Trophoblast cell (in vitro differentiated cells and primary cell): Measurements from ENCODE around the gene CLTCL1.

Experiments
- DNase-seq, 2 donors: peaks; one replicate each; pipeline ENCODE4 v3.0.0-alpha.2; 2016
- H2AFZ ChIP-seq: 2 replicates; pipeline ENCODE4 v1.6.1; 2013; ENCODE audit warnings: low read length, moderate library complexity, mild to moderate bottlenecking; ENCODE audit not compliant: insufficient read depth, poor library complexity
- H2AK5ac ChIP-seq: 2 replicates; pipeline ENCODE4 v1.6.1; 2013; ENCODE audit warnings: mild to moderate bottlenecking, low read length
- H2BK120ac ChIP-seq: 2 replicates; pipeline ENCODE4 v1.6.1; 2013; ENCODE audit warnings: low read length, mild to moderate bottlenecking, moderate library complexity; ENCODE audit not compliant: insufficient read depth, poor library complexity
- H2BK12ac ChIP-seq: 2 replicates; pipeline ENCODE4 v1.6.1; 2013; ENCODE audit warnings: mild to moderate bottlenecking, low read length, moderate library complexity
- H2BK5ac ChIP-seq: 2 replicates; pipeline ENCODE4 v1.6.1; 2013; ENCODE audit warnings: low read length, low read depth, moderate library complexity, mild to moderate bottlenecking; ENCODE audit not compliant: poor library complexity
- H3K14ac ChIP-seq: 2 replicates; pipeline ENCODE4 v1.6.1; 2013; ENCODE audit warnings: mild to moderate bottlenecking, low read length
- H3K18ac ChIP-seq: 2 replicates; pipeline ENCODE4 v1.6.1; 2013; ENCODE audit warnings: mild to moderate bottlenecking, low read length
- H3K23ac ChIP-seq: 2 replicates; pipeline ENCODE4 v1.6.1; 2013; ENCODE audit warnings: low read length
- H3K27ac ChIP-seq: 2 replicates; pipeline ENCODE4 v1.5.1; 2013; ENCODE audit warnings: low read depth, mild to moderate bottlenecking, inconsistent platforms, low read length, moderate library complexity
- H3K27me3 ChIP-seq: 2 replicates; pipeline ENCODE4 v1.6.1; 2013; ENCODE audit warnings: inconsistent platforms, mild to moderate bottlenecking, low read length, moderate library complexity; ENCODE audit not compliant: insufficient read depth
- H3K36me3 ChIP-seq, 2 experiments: 1 replicate in 1 of 2; 2 replicates in 1 of 2; pipeline ENCODE4 v1.6.1; 2013; ENCODE audit warnings: low read length in 2 of 2, mild to moderate bottlenecking in 2 of 2, moderate library complexity in 1 of 2; ENCODE audit not compliant: insufficient read depth in 2 of 2, control insufficient read depth in 1 of 2
- H3K4ac ChIP-seq: 2 replicates; pipeline ENCODE4 v1.6.1; 2013; ENCODE audit warnings: low read depth, mild to moderate bottlenecking, low read length, moderate library complexity
- H3K4me1 ChIP-seq, 2 experiments: 1 replicate in 1 of 2; 2 replicates in 1 of 2; pipeline ENCODE4 v1.6.1; 2013; ENCODE audit warnings: low read length in 2 of 2, mild to moderate bottlenecking in 2 of 2, moderate library complexity in 1 of 2; ENCODE audit not compliant: insufficient read depth in 2 of 2, control insufficient read depth in 1 of 2
- H3K4me2 ChIP-seq: 2 replicates; pipeline ENCODE4 v1.6.1; 2013; ENCODE audit warnings: inconsistent platforms, mild to moderate bottlenecking, low read length, moderate library complexity
- H3K4me3 ChIP-seq: 2 replicates; pipeline ENCODE4 v1.5.1; 2013; ENCODE audit warnings: mild to moderate bottlenecking, low read depth, low read length, inconsistent platforms
- H3K79me1 ChIP-seq: one replicate; pipeline ENCODE4 v1.6.1; 2013; ENCODE audit warnings: low read length
- H3K79me2 ChIP-seq: 2 replicates; pipeline ENCODE4 v1.6.1; 2013; ENCODE audit warnings: low read length, mild to moderate bottlenecking; ENCODE audit not compliant: control insufficient read depth, insufficient read depth, poor library complexity
- H3K9ac ChIP-seq: 2 replicates; pipeline ENCODE4 v1.6.1; 2013; ENCODE audit warnings: mild to moderate bottlenecking, low read length
- H3K9me3 ChIP-seq: 2 replicates; pipeline ENCODE4 v1.6.1; 2013; ENCODE audit warnings: low read depth, mild to moderate bottlenecking, control low read depth, inconsistent platforms, low read length; ENCODE audit not compliant: insufficient read depth
- H4K12ac ChIP-seq: 2 replicates; pipeline ENCODE4 v1.6.1; 2013; ENCODE audit warnings: low read depth, mild to moderate bottlenecking, low read length, moderate library complexity
- H4K8ac ChIP-seq: 2 replicates; pipeline ENCODE4 v1.6.1; 2013; ENCODE audit warnings: low read depth, mild to moderate bottlenecking, low read length, moderate library complexity
- H4K91ac ChIP-seq: one replicate; pipeline ENCODE4 v1.6.1; 2013; ENCODE audit warnings: low read depth, mild to moderate bottlenecking, low read length, moderate library complexity
- WGBS: extraction: QIAGEN DNeasy Blood & Tissue Kit; methylation state at CpG from one replicate; pipeline ENCODE4 v1.1.7; 2013; ENCODE audit warnings: missing lambda C conversion rate; ENCODE audit not compliant: insufficient read length, insufficient coverage; ENCODE audit errors: extremely low coverage; 5-methylcytosine and 5-hydroxymethylcytosine counted together

Gene CLTCL1

DNA sequence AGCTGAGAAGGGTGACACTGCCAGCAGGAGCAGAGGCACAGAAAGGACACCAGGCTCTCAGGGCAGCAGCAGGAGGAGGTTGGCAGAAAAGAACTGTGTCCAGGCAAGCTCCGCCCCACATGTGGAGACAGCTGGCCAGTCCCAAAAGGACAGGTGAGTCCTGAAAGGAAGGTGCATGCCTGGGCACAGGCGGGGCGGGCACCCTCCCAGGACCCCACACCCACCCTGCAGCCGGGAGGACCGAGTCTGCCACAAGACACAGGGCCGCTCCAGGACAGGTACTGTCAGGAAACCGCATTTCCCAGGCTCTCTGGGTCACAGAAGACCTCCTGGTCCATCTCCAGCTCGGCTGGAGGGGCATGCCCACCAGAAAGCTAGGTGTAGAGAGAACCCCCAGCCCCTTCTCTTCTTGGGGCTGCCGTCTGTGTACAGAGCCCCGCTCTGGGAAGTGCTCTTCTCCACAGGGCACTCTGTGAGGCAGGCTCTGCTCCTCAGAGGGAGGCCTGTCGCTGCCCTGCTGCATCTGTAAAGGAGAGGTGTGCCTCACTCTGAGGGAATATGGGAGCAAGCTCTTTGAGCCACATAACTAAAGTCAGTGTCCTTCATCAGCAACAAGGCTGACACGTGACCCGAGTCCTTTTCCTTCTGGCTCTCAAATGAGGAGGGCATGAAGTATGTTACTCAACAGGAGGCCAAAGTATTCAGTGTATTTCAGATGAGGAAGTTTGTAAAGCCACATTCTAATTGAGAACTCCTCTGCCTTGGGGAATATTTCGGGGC lies 50.5 kb downstream of the CLTCL1 start:
- Histone ChIP-seq H3K4me2 (no peak overlapping the region), H3K4me1 (no peaks in the 10 kb centered on the region), H3K79me1 (no peaks in the 10 kb centered on the region), H3K4me3 (no peak overlapping the region), H3K9ac (no peak overlapping the region), H3K27me3 (no peaks in the 10 kb centered on the region), H4K12ac (no peak overlapping the region), H3K14ac (no peak overlapping the region), H3K27ac (no peak overlapping the region), H3K9me3 (no peaks in the 10 kb centered on the region), H3K36me3 (peaks cover 0 to 2% of the 10 kb centered on the region in 2 experiments), H2AFZ (no peak overlapping the region), H4K8ac (no peak overlapping the region), H3K18ac (no peak overlapping the region), H3K23ac (no peak overlapping the region), H2BK12ac (no peak overlapping the region), H4K91ac (no peak overlapping the region), H3K79me2 (no peaks in the 10 kb centered on the region), H2BK5ac (no peak overlapping the region), H3K4ac (no peak overlapping the region), H2AK5ac (no peak overlapping the region), H2BK120ac (no peak overlapping the region)
- WGBS = no CpG with 5 or more reads among the region's 14 CpGs
- no peak for DNase-seq

DNA sequence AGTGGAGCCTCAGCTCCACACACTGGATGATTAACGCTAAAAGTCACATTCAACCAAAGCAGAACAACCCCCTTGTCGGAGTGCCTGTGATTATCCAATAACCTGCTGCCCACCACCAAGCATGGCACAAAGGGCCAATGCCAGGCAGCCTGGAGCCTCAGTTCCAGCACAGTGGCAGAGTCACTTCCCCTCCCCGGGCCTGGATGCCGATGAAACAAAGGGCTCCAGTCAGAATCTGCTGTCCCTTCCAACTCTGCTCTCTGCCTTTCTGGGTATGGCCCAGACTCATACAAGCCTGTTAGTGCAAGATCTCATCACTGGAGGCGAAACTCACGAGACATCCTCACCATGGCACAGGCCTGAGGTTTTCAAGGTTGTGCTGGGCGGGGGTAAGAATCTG lies 52.1 kb downstream of the CLTCL1 start:
- Histone ChIP-seq H2AK5ac (no peak overlapping the region), H3K27ac (no peak overlapping the region), H3K9me3 (no peaks in the 10 kb centered on the region), H3K4ac (no peak overlapping the region), H3K14ac (no peak overlapping the region), H3K27me3 (no peaks in the 10 kb centered on the region), H2BK12ac (no peak overlapping the region), H3K4me2 (no peak overlapping the region), H3K79me2 (no peaks in the 10 kb centered on the region), H3K79me1 (no peaks in the 10 kb centered on the region), H3K4me3 (no peak overlapping the region), H3K4me1 (no peaks in the 10 kb centered on the region), H3K36me3 (peaks cover 0 to 2% of the 10 kb centered on the region in 2 experiments), H4K8ac (no peak overlapping the region), H3K9ac (no peak overlapping the region), H4K12ac (no peak overlapping the region), H4K91ac (no peak overlapping the region), H3K23ac (no peak overlapping the region), H2AFZ (no peak overlapping the region), H2BK120ac (no peak overlapping the region), H3K18ac (no peak overlapping the region), H2BK5ac (no peak overlapping the region)
- no CpG with 5 or more reads among the region's 7 CpGs for WGBS
- DNase-seq = no peak

DNA sequence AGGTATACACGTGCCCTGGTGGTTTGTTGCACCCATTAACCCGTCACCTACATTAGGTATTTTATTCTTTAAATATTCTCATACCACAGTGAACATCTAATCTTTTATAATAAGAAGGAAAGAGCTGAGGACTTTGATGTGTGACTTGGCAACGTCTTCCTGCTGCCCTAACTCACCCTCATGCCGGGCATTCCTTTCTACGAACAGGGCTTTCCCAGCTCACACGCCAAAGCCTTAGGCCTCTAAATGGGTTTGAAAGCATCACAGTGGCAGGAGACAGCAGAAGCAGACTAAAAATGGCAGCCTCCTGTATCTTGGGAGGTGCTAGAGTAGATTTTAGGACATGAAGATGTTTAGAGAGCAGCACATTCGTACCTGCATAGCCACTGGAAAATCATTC lies 52.6 kb downstream of the CLTCL1 start:
- H3K4ac ChIP-seq = no peak overlapping the region
- H2BK120ac ChIP-seq = no peak overlapping the region
- no peak overlapping the region for H3K9ac ChIP-seq
- H3K27me3 ChIP-seq = no peaks in the 10 kb centered on the region
- no peak overlapping the region for H3K4me2 ChIP-seq
- DNase-seq = no peak
- H3K79me1 ChIP-seq = no peaks in the 10 kb centered on the region
- WGBS = no CpG with 5 or more reads among the region's 7 CpGs
- H3K14ac ChIP-seq = no peak overlapping the region
- no peak overlapping the region for H2BK5ac ChIP-seq
- H3K9me3 ChIP-seq = no peaks in the 10 kb centered on the region
- H4K91ac ChIP-seq = no peak overlapping the region
- H3K4me3 ChIP-seq = no peak overlapping the region
- H3K23ac ChIP-seq = no peak overlapping the region
- H3K27ac ChIP-seq = no peak overlapping the region
- no peaks in the 10 kb centered on the region for H3K4me1 ChIP-seq
- no peak overlapping the region for H3K18ac ChIP-seq
- no peaks in the 10 kb centered on the region for H3K79me2 ChIP-seq
- H4K8ac ChIP-seq = no peak overlapping the region
- H2BK12ac ChIP-seq = no peak overlapping the region
- H3K36me3 ChIP-seq = peaks cover 0 to 2% of the 10 kb centered on the region in 2 experiments
- H2AK5ac ChIP-seq = no peak overlapping the region
- H4K12ac ChIP-seq = no peak overlapping the region
- no peak overlapping the region for H2AFZ ChIP-seq

DNA sequence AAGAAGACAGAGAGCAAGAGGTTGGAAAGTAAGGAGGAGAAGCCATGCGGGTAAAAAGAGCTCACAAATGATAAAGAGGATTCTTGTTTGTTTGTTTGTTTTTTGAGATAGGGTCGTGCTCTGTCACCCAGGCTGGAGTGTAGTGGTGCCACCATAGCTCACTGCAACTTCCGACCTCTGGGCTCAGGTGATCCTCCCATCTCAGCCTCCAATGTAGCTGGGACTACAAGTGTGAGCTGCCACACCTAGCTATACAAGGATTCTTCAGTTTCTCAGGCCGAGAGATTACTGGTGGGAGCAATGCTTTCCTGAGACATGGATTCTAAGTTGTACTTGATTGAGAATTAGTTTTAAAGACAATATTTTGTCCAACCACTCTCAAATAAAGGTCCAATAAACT lies 55.6 kb downstream of the CLTCL1 start:
- no peak overlapping the region for H3K4me3 ChIP-seq
- no peaks in the 10 kb centered on the region for H3K9me3 ChIP-seq
- H3K79me2 ChIP-seq = no peaks in the 10 kb centered on the region
- H3K9ac ChIP-seq = no peak overlapping the region
- no peak overlapping the region for H3K4me2 ChIP-seq
- H3K23ac ChIP-seq = no peak overlapping the region
- no peak overlapping the region for H2BK120ac ChIP-seq
- DNase-seq = no peak
- H2AFZ ChIP-seq = no peak overlapping the region
- H2BK5ac ChIP-seq = no peak overlapping the region
- no peak overlapping the region for H2AK5ac ChIP-seq
- no peaks in the 10 kb centered on the region for H3K4me1 ChIP-seq
- no peaks in the 10 kb centered on the region for H3K27me3 ChIP-seq
- H3K27ac ChIP-seq = no peak overlapping the region
- H3K36me3 ChIP-seq = peaks cover 3% of the 10 kb centered on the region in 2 experiments
- no peak overlapping the region for H4K8ac ChIP-seq
- H3K18ac ChIP-seq = no peak overlapping the region
- WGBS = no CpG with 5 or more reads among the region's 4 CpGs
- no peak overlapping the region for H2BK12ac ChIP-seq
- no peaks in the 10 kb centered on the region for H3K79me1 ChIP-seq
- H4K12ac ChIP-seq = no peak overlapping the region
- no peak overlapping the region for H3K14ac ChIP-seq
- H4K91ac ChIP-seq = no peak overlapping the region
- no peak overlapping the region for H3K4ac ChIP-seq
